ENCODE measurements around the gene KCTD8.

The KCTD8 gene

DNA sequence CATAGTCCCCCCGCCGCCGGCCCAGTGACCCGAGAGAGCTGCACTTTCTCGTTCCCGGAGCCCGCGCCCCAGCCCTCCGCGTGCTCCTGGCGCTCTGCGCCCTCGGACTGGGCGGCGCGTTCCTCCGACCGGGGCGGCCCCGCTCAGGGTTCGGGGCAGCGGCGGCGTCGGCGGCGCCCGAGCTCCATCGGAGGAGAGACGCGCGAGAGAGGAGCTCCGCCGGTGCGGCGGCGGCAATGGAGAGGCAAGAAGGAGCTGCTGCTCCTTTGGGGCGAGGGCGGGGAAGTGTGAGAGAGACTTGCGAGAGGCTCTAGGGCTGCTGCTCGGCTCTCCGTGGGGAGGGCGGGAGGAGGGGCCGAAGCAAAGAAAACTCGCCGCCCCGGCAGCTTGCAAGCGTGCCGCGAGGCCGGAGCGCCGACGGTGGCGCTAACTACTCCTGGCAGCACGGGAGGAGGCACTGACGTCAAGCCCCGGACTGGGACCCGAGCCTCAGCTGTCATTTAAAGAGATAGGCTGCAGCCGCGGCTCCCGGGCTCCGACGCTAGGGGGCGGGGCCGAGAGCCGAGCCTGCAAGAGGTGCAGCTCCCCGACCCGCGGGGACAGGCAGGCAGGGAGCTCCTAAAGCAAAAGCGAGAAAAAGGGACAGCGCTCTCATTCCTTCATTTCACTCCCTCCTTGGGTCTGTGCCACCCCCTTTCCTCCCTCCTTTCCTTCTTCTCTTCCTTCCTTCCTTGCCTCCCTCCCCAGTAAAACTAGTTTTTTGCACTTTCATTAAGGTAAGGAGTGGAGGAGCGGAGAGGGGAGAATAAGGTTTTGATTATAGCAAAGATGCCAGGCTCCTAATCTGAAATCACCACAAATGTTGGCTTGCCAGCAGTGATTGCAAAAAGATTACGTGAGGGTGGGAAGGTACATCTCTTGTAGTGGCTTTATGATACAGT is at the start of gene KCTD8 (continued):
- TF ChIP-seq, protein P1, sequence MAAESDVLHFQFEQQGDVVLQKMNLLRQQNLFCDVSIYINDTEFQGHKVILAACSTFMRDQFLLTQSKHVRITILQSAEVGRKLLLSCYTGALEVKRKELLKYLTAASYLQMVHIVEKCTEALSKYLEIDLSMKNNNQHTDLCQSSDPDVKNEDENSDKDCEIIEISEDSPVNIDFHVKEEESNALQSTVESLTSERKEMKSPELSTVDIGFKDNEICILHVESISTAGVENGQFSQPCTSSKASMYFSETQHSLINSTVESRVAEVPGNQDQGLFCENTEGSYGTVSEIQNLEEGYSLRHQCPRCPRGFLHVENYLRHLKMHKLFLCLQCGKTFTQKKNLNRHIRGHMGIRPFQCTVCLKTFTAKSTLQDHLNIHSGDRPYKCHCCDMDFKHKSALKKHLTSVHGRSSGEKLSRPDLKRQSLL (tag by site-specific recombination; IDR thresholded peaks at IDR 0.05) = 0 out of 2 replicates have a peak, but pooled peaks have one; percentile 14
- TF ChIP-seq, protein P2, sequence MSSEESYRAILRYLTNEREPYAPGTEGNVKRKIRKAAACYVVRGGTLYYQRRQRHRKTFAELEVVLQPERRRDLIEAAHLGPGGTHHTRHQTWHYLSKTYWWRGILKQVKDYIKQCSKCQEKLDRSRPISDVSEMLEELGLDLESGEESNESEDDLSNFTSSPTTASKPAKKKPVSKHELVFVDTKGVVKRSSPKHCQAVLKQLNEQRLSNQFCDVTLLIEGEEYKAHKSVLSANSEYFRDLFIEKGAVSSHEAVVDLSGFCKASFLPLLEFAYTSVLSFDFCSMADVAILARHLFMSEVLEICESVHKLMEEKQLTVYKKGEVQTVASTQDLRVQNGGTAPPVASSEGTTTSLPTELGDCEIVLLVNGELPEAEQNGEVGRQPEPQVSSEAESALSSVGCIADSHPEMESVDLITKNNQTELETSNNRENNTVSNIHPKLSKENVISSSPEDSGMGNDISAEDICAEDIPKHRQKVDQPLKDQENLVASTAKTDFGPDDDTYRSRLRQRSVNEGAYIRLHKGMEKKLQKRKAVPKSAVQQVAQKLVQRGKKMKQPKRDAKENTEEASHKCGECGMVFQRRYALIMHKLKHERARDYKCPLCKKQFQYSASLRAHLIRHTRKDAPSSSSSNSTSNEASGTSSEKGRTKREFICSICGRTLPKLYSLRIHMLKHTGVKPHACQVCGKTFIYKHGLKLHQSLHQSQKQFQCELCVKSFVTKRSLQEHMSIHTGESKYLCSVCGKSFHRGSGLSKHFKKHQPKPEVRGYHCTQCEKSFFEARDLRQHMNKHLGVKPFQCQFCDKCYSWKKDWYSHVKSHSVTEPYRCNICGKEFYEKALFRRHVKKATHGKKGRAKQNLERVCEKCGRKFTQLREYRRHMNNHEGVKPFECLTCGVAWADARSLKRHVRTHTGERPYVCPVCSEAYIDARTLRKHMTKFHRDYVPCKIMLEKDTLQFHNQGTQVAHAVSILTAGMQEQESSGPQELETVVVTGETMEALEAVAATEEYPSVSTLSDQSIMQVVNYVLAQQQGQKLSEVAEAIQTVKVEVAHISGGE (tag by site-specific recombination; conservative IDR thresholded peaks at IDR 0.05; ENCODE audit: low read depth) = 0 out of 2 replicates have a peak, but pooled peaks have one; percentile 7
- TF ChIP-seq SALL2 (tag by site-specific recombination; IDR thresholded peaks at IDR 0.05; ENCODE audit: borderline replicate concordance) (no peak), ZNF529 (tag by site-specific recombination; IDR thresholded peaks at IDR 0.05; ENCODE audit: insufficient replicate concordance) (no peak), ZBTB17 (tag by site-specific recombination; IDR thresholded peaks at IDR 0.05) (peak; percentile 83), ZNF555 (tag by site-specific recombination; conservative IDR thresholded peaks at IDR 0.05) (no peak), ZNF660 (tag by site-specific recombination; IDR thresholded peaks at IDR 0.05) (peak; percentile 83), SP3 (tag by site-specific recombination; IDR thresholded peaks at IDR 0.05) (peak; percentile 56), KLF9 (tag by site-specific recombination; IDR thresholded peaks at IDR 0.05; ENCODE audit: low read depth) (peak; percentile 37; the same call in 1 of the 2 replicates), ZNF561 (tag by site-specific recombination; IDR thresholded peaks at IDR 0.05; ENCODE audit: borderline replicate concordance) (0 out of 2 replicates have a peak, but pooled peaks have one; percentile 7), ZNF292 (tag by site-specific recombination; IDR thresholded peaks at IDR 0.05; ENCODE audit: borderline replicate concordance, low read depth) (no peak), ZBTB1 (tag by site-specific recombination; IDR thresholded peaks at IDR 0.05) (no peak), TCF7L2 (IDR thresholded peaks at IDR 0.05; ENCODE audit: borderline replicate concordance, low read depth, low read length) (no peak), ZNF621 (tag by site-specific recombination; IDR thresholded peaks at IDR 0.05) (no peak), ZNF654 (tag by site-specific recombination; IDR thresholded peaks at IDR 0.05; ENCODE audit: low read depth) (no peak), ZNF658 (tag by site-specific recombination; IDR thresholded peaks at IDR 0.05) (no peak), ZNF2 (tag by site-specific recombination; IDR thresholded peaks at IDR 0.05) (no peak), ZNF626 (tag by site-specific recombination; IDR thresholded peaks at IDR 0.05) (no peak), PRDM1 (tag by site-specific recombination; IDR thresholded peaks at IDR 0.05) (peak; percentile 89), EGR2 (tag by site-specific recombination; IDR thresholded peaks at IDR 0.05; ENCODE audit: low read depth) (no peak), YY2 (tag by site-specific recombination; IDR thresholded peaks at IDR 0.05) (no peak), ZNF701 (tag by site-specific recombination; IDR thresholded peaks at IDR 0.05) (no peak), ZNF184 (tag by site-specific recombination; IDR thresholded peaks at IDR 0.05) (no peak), ZNF404 (tag by site-specific recombination; IDR thresholded peaks at IDR 0.05) (no peak), OVOL3 (tag by site-specific recombination; IDR thresholded peaks at IDR 0.05) (no peak), ZBTB8A (tag by site-specific recombination; IDR thresholded peaks at IDR 0.05) (peak; percentile 46)
- TF ChIP-seq, protein P3, sequence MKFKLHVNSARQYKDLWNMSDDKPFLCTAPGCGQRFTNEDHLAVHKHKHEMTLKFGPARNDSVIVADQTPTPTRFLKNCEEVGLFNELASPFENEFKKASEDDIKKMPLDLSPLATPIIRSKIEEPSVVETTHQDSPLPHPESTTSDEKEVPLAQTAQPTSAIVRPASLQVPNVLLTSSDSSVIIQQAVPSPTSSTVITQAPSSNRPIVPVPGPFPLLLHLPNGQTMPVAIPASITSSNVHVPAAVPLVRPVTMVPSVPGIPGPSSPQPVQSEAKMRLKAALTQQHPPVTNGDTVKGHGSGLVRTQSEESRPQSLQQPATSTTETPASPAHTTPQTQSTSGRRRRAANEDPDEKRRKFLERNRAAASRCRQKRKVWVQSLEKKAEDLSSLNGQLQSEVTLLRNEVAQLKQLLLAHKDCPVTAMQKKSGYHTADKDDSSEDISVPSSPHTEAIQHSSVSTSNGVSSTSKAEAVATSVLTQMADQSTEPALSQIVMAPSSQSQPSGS (tag by site-specific recombination; IDR thresholded peaks at IDR 0.05; ENCODE audit: low read depth) = peak; percentile 26; the same call in 1 of the 2 replicates
- TF ChIP-seq, protein P4, sequence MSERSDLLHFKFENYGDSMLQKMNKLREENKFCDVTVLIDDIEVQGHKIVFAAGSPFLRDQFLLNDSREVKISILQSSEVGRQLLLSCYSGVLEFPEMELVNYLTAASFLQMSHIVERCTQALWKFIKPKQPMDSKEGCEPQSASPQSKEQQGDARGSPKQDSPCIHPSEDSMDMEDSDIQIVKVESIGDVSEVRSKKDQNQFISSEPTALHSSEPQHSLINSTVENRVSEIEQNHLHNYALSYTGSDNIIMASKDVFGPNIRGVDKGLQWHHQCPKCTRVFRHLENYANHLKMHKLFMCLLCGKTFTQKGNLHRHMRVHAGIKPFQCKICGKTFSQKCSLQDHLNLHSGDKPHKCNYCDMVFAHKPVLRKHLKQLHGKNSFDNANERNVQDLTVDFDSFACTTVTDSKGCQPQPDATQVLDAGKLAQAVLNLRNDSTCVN (tag by site-specific recombination; optimal IDR thresholded peaks at IDR 0.05) = peak; percentile 63
- TF ChIP-seq, protein P5, sequence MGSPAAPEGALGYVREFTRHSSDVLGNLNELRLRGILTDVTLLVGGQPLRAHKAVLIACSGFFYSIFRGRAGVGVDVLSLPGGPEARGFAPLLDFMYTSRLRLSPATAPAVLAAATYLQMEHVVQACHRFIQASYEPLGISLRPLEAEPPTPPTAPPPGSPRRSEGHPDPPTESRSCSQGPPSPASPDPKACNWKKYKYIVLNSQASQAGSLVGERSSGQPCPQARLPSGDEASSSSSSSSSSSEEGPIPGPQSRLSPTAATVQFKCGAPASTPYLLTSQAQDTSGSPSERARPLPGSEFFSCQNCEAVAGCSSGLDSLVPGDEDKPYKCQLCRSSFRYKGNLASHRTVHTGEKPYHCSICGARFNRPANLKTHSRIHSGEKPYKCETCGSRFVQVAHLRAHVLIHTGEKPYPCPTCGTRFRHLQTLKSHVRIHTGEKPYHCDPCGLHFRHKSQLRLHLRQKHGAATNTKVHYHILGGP (tag by site-specific recombination; IDR thresholded peaks at IDR 0.05) = no peak

Measured in HEK293 (cell line).